GM20000 (cell line): Measurements from ENCODE around the gene MS4A15.

Experiments used
- DNase-seq: peaks from one replicate; pipeline ENCODE4 v3.0.0; 2012; ENCODE audit warnings: low spot score
- CTCF ChIP-seq: IDR thresholded peaks from 2 replicates; pipeline ENCODE4 v1.5.1; 2012; ENCODE audit warnings: mild to moderate bottlenecking, control low read depth; ENCODE audit errors: extremely low read depth, missing control alignments

Gene MS4A15

GRCh38 chr11:60740573-60740972, 16.1 kb upstream of the MS4A15 start:
- no peak for DNase-seq
- TF ChIP-seq CTCF, result no peak

- no peak for TF ChIP-seq CTCF
- DNase-seq, result no peak
Observed at GRCh38 chr11:60741421-60741820, 15.2 kb upstream of the MS4A15 start.

- TF ChIP-seq CTCF, result no peak
- no peak for DNase-seq
Observed at GRCh38 chr11:60743058-60743457, 13.6 kb upstream of the MS4A15 start.

- no peak for DNase-seq
- TF ChIP-seq CTCF, result no peak
Observed at GRCh38 chr11:60744114-60744513, 12.6 kb upstream of the MS4A15 start.

- no peak for DNase-seq
- no peak for TF ChIP-seq CTCF
Observed at GRCh38 chr11:60747359-60747873, 9.3 kb upstream of the MS4A15 start.

- no peak for TF ChIP-seq CTCF
- DNase-seq, result no peak
Observed at GRCh38 chr11:60748225-60748624, 8.4 kb upstream of the MS4A15 start.

GRCh38 chr11:60748821-60749220, 7.8 kb upstream of the MS4A15 start:
- no peak for TF ChIP-seq CTCF

More at GRCh38 chr11:60748821-60749220, 7.8 kb upstream of the MS4A15 start:
- no peak for DNase-seq
